Trophoblast cell (in vitro differentiated cells and primary cell): ENCODE results near the gene PIGP.
"Not testable (repeated sequence)": the region's sequence is repeated elsewhere in the genome, so short reads cannot be mapped to it uniquely, and the experiment has no call there.

Experiments
- DNase-seq, 2 donors: peaks; one replicate each; pipeline ENCODE4 v3.0.0-alpha.2; 2016
- H2AFZ ChIP-seq: 2 replicates; pipeline ENCODE4 v1.6.1; 2013; ENCODE audit warnings: low read length, moderate library complexity, mild to moderate bottlenecking; ENCODE audit not compliant: insufficient read depth, poor library complexity
- H2AK5ac ChIP-seq: 2 replicates; pipeline ENCODE4 v1.6.1; 2013; ENCODE audit warnings: mild to moderate bottlenecking, low read length
- H2BK120ac ChIP-seq: 2 replicates; pipeline ENCODE4 v1.6.1; 2013; ENCODE audit warnings: low read length, mild to moderate bottlenecking, moderate library complexity; ENCODE audit not compliant: insufficient read depth, poor library complexity
- H2BK12ac ChIP-seq: 2 replicates; pipeline ENCODE4 v1.6.1; 2013; ENCODE audit warnings: mild to moderate bottlenecking, low read length, moderate library complexity
- H2BK5ac ChIP-seq: 2 replicates; pipeline ENCODE4 v1.6.1; 2013; ENCODE audit warnings: low read length, low read depth, moderate library complexity, mild to moderate bottlenecking; ENCODE audit not compliant: poor library complexity
- H3K14ac ChIP-seq: 2 replicates; pipeline ENCODE4 v1.6.1; 2013; ENCODE audit warnings: mild to moderate bottlenecking, low read length
- H3K18ac ChIP-seq: 2 replicates; pipeline ENCODE4 v1.6.1; 2013; ENCODE audit warnings: mild to moderate bottlenecking, low read length
- H3K23ac ChIP-seq: 2 replicates; pipeline ENCODE4 v1.6.1; 2013; ENCODE audit warnings: low read length
- H3K27ac ChIP-seq: 2 replicates; pipeline ENCODE4 v1.5.1; 2013; ENCODE audit warnings: low read depth, mild to moderate bottlenecking, inconsistent platforms, low read length, moderate library complexity
- H3K27me3 ChIP-seq: 2 replicates; pipeline ENCODE4 v1.6.1; 2013; ENCODE audit warnings: inconsistent platforms, mild to moderate bottlenecking, low read length, moderate library complexity; ENCODE audit not compliant: insufficient read depth
- H3K36me3 ChIP-seq, 2 experiments: 1 replicate in 1 of 2; 2 replicates in 1 of 2; pipeline ENCODE4 v1.6.1; 2013; ENCODE audit warnings: low read length in 2 of 2, mild to moderate bottlenecking in 2 of 2, moderate library complexity in 1 of 2; ENCODE audit not compliant: insufficient read depth in 2 of 2, control insufficient read depth in 1 of 2
- H3K4ac ChIP-seq: 2 replicates; pipeline ENCODE4 v1.6.1; 2013; ENCODE audit warnings: low read depth, mild to moderate bottlenecking, low read length, moderate library complexity
- H3K4me1 ChIP-seq, 2 experiments: 1 replicate in 1 of 2; 2 replicates in 1 of 2; pipeline ENCODE4 v1.6.1; 2013; ENCODE audit warnings: low read length in 2 of 2, mild to moderate bottlenecking in 2 of 2, moderate library complexity in 1 of 2; ENCODE audit not compliant: insufficient read depth in 2 of 2, control insufficient read depth in 1 of 2
- H3K4me2 ChIP-seq: 2 replicates; pipeline ENCODE4 v1.6.1; 2013; ENCODE audit warnings: inconsistent platforms, mild to moderate bottlenecking, low read length, moderate library complexity
- H3K4me3 ChIP-seq: 2 replicates; pipeline ENCODE4 v1.5.1; 2013; ENCODE audit warnings: mild to moderate bottlenecking, low read depth, low read length, inconsistent platforms
- H3K79me1 ChIP-seq: one replicate; pipeline ENCODE4 v1.6.1; 2013; ENCODE audit warnings: low read length
- H3K79me2 ChIP-seq: 2 replicates; pipeline ENCODE4 v1.6.1; 2013; ENCODE audit warnings: low read length, mild to moderate bottlenecking; ENCODE audit not compliant: control insufficient read depth, insufficient read depth, poor library complexity
- H3K9ac ChIP-seq: 2 replicates; pipeline ENCODE4 v1.6.1; 2013; ENCODE audit warnings: mild to moderate bottlenecking, low read length
- H3K9me3 ChIP-seq: 2 replicates; pipeline ENCODE4 v1.6.1; 2013; ENCODE audit warnings: low read depth, mild to moderate bottlenecking, control low read depth, inconsistent platforms, low read length; ENCODE audit not compliant: insufficient read depth
- H4K12ac ChIP-seq: 2 replicates; pipeline ENCODE4 v1.6.1; 2013; ENCODE audit warnings: low read depth, mild to moderate bottlenecking, low read length, moderate library complexity
- H4K8ac ChIP-seq: 2 replicates; pipeline ENCODE4 v1.6.1; 2013; ENCODE audit warnings: low read depth, mild to moderate bottlenecking, low read length, moderate library complexity
- H4K91ac ChIP-seq: one replicate; pipeline ENCODE4 v1.6.1; 2013; ENCODE audit warnings: low read depth, mild to moderate bottlenecking, low read length, moderate library complexity
- WGBS: extraction: QIAGEN DNeasy Blood & Tissue Kit; methylation state at CpG from one replicate; pipeline ENCODE4 v1.1.7; 2013; ENCODE audit warnings: missing lambda C conversion rate; ENCODE audit not compliant: insufficient read length, insufficient coverage; ENCODE audit errors: extremely low coverage; 5-methylcytosine and 5-hydroxymethylcytosine counted together

The PIGP gene

DNA sequence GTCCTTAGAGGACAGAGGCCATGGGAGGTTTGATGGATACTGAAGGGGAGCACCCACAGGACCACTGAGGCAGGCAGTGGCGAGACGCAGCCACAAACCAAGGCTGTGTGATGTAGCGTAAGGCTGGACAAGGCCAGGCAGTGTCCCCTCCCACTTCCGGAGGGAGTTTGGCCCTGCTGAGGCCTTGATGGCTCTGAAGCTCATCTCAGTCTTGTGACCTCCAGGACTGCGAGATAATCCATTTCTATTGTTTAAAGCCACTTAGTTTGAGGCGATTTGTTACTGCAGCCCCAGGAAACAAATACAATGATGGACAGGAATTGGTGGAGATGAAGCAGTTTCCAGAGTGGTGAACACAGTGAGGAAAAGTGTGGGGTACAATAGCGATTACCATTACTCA, 15.3 kb downstream of the PIGP start:
- Histone ChIP-seq H3K23ac (peak overlapping the region; percentile 40), H3K18ac (no peak overlapping the region), H3K79me1 (no peaks in the 10 kb centered on the region), H2BK5ac (no peak overlapping the region), H2AK5ac (no peak overlapping the region), H3K9me3 (peaks cover 7% of the 10 kb centered on the region), H3K4me3 (no peak overlapping the region), H3K27me3 (no peaks in the 10 kb centered on the region), H4K12ac (no peak overlapping the region), H4K8ac (no peak overlapping the region), H3K4me1 (no peaks in the 10 kb centered on the region), H3K36me3 (no peaks in the 10 kb centered on the region), H3K27ac (no peak overlapping the region), H3K4ac (no peak overlapping the region), H2BK120ac (no peak overlapping the region), H2AFZ (no peak overlapping the region), H3K79me2 (no peaks in the 10 kb centered on the region), H3K4me2 (no peak overlapping the region), H2BK12ac (no peak overlapping the region), H3K14ac (no peak overlapping the region), H3K9ac (no peak overlapping the region), H4K91ac (no peak overlapping the region)
- DNase-seq: no peak
- no CpG with 5 or more reads among the region's 7 CpGs for WGBS

DNA sequence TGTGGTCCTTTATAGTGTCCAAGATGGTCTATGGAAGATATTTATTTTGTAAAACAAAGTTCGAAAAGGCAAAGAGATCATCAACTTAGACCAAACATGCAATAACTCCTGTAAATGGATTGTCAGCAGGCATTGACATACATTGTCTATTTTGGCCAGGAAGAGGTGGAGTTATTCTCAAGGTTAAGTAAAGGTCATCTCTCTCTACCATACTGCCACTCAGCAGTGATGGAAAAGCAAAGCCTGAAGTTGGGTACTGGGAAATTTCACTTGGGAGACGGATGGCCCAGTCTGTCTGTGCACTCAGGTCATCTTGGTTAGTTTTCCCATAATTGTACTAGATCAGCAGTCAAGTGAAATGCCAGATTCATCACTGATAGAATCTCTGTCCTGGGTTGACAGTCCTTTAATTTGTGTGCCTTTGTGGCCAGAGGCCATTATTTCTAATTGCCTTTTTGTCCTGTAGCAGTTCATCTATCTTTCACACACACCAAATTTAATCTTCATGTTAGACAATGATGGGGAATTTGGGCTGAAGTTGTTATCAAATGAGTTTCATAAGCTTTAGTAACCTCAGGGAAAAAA, 17.5 kb downstream of the PIGP start:
- Histone ChIP-seq H3K4me3 (no peak overlapping the region), H3K27me3 (no peaks in the 10 kb centered on the region), H3K9ac (no peak overlapping the region), H3K23ac (no peak overlapping the region), H2BK5ac (no peak overlapping the region), H3K36me3 (no peaks in the 10 kb centered on the region), H3K4me1 (no peaks in the 10 kb centered on the region), H2AFZ (no peak overlapping the region), H2BK12ac (no peak overlapping the region), H4K12ac (no peak overlapping the region), H2BK120ac (no peak overlapping the region), H3K18ac (no peak overlapping the region), H2AK5ac (no peak overlapping the region), H4K91ac (no peak overlapping the region), H3K79me2 (no peaks in the 10 kb centered on the region), H3K4ac (no peak overlapping the region), H3K14ac (no peak overlapping the region), H3K4me2 (no peak overlapping the region), H4K8ac (no peak overlapping the region), H3K79me1 (no peaks in the 10 kb centered on the region), H3K27ac (no peak overlapping the region), H3K9me3 (peaks cover 7% of the 10 kb centered on the region)
- no peak for DNase-seq
- WGBS: no CpG with 5 or more reads among the region's 2 CpGs

DNA sequence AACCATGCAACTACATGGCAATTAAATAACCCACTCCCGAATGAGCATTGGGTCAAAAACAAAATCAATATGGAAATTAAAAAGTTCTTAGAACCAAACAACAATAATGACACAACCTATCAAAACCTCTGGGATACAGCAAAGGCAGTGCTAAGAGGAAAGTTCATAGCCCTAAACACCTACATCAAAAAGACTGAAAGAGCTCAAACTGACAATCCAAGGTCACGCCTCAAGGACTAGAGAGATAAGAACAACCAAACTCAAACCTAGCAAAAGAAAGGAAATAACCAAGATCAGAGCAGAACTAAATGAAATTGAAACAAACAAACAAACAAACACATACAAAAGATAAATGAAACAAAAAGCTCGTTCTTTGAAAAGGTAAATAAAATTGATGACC, 23.1 kb downstream of the PIGP start:
- H3K14ac ChIP-seq, H2BK120ac ChIP-seq, H4K8ac ChIP-seq, H3K23ac ChIP-seq, H3K4me2 ChIP-seq, H3K4ac ChIP-seq, H3K79me1 ChIP-seq, H3K27me3 ChIP-seq, H2BK5ac ChIP-seq, H3K9ac ChIP-seq, H2AK5ac ChIP-seq, H3K27ac ChIP-seq, H3K9me3 ChIP-seq, H3K4me1 ChIP-seq, H2BK12ac ChIP-seq, H4K12ac ChIP-seq, H3K4me3 ChIP-seq, H4K91ac ChIP-seq, H3K18ac ChIP-seq, H2AFZ ChIP-seq, DNase-seq, H3K36me3 ChIP-seq, H3K79me2 ChIP-seq: not testable (repeated sequence)
- no CpG with 5 or more reads among the region's 3 CpGs for WGBS

DNA sequence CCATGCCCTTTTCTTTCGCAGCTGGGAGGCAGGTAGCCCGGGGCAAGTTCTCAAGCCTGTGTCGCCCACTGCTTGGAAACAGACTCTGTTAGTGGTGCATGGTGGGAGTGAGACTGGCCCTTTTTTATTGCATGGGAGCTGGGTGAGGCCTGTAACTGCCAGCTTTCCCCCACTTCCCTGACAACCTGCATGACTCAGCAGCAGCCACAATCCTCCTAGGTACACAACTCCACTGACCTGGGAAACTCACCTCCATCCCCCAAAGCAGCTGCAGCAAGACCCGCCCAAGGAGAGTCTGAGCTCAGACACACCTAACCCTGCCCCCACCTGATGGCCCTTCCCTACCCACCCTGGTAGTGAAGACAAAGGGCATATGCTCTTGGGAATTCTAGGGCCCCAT, 25.8 kb downstream of the PIGP start:
- no peak overlapping the region for H4K91ac ChIP-seq

More for the DNA sequence above, 25.8 kb downstream of the PIGP start:
- no peak overlapping the region for H3K18ac ChIP-seq
- DNase-seq: no peak
- peak overlapping the region; percentile 13 for H4K8ac ChIP-seq
- no peak overlapping the region for H3K4ac ChIP-seq
- H2BK5ac ChIP-seq: no peak overlapping the region
- peak overlapping the region; percentile 12 for H2AFZ ChIP-seq
- H3K4me1 ChIP-seq: peaks cover 0 to 8% of the 10 kb centered on the region in 2 experiments
- H2AK5ac ChIP-seq: no peak overlapping the region
- no peaks in the 10 kb centered on the region for H3K9me3 ChIP-seq
- peak overlapping the region; percentile 23 for H2BK12ac ChIP-seq
- H3K4me3 ChIP-seq: no peak overlapping the region
- H4K12ac ChIP-seq: no peak overlapping the region
- no peaks in the 10 kb centered on the region for H3K27me3 ChIP-seq
- no peaks in the 10 kb centered on the region for H3K79me1 ChIP-seq
- no peaks in the 10 kb centered on the region for H3K36me3 ChIP-seq
- H3K23ac ChIP-seq: no peak overlapping the region
- H2BK120ac ChIP-seq: no peak overlapping the region
- H3K79me2 ChIP-seq: no peaks in the 10 kb centered on the region
- no peak overlapping the region for H3K4me2 ChIP-seq
- no peak overlapping the region for H3K14ac ChIP-seq
- no CpG with 5 or more reads among the region's 4 CpGs for WGBS
- no peak overlapping the region for H3K9ac ChIP-seq
- H3K27ac ChIP-seq: no peak overlapping the region
